Panc1 (cell line): ENCODE data around the gene PDE9A. TPM values are rescaled to one million over a fixed set of nuclear protein-coding genes. Genes with fewer than 3 reads are reported as not detected.

Experiments used
- ATAC-seq: fragments of 200-7000 bp; cut with Tn5 transposase; 2 replicates; pipeline ENCODE4 v1.9.1; 2020; ENCODE audit warnings: mild to moderate bottlenecking, moderate library complexity
- BruUV-seq: library from RNA; stranded (reverse); fragments of 400-500 nt; replicated peaks from 2 replicates; lab custom pipeline; 2021; lab: Mats Ljungman, UMichigan
- CTCF ChIA-PET: fragments of 300-600 bp; sonication (Branson Sonifier 250); formaldehyde crosslinking; loops from one replicate; lab custom pipeline; 2022; ENCODE audit warnings: antibody characterized with exemption; lab: Charles Lee
- POLR2A ChIA-PET: fragments of 300-600 bp; sonication (Branson Sonifier 250); formaldehyde crosslinking; loops from one replicate; lab custom pipeline; 2022; ENCODE audit warnings: antibody characterized with exemption; lab: Charles Lee
- DNase-seq: peaks from one replicate; pipeline ENCODE4 v3.0.0-alpha.2; 2010; ENCODE audit warnings: low read depth, low spot score
- H3K27ac ChIP-seq: 2 replicates; pipeline ENCODE4 v1.5.1; 2011; ENCODE audit warnings: mild to moderate bottlenecking, low read length, inconsistent platforms
- H3K27me3 ChIP-seq: fragments of 200-500 bp; sonication (Bioruptor generic); 2 replicates; pipeline ENCODE4 v1.6.0; 2014; ENCODE audit warnings: low read length, inconsistent platforms; ENCODE audit not compliant: control insufficient read depth, insufficient read depth
- H3K36me3 ChIP-seq: fragments of 200-500 bp; sonication (Bioruptor generic); 2 replicates; pipeline ENCODE4 v1.5.1; 2014; ENCODE audit warnings: inconsistent platforms, mild to moderate bottlenecking, low read length, moderate library complexity; ENCODE audit not compliant: control insufficient read depth, insufficient read depth
- H3K4me1 ChIP-seq: 2 replicates; pipeline ENCODE4 v1.5.1; 2011; ENCODE audit warnings: inconsistent platforms, mild to moderate bottlenecking, low read length, moderate library complexity; ENCODE audit not compliant: control insufficient read depth, insufficient read depth
- H3K4me3 ChIP-seq, 2 experiments: 2 replicates each; pipeline ENCODE4 v1.5.1; 2011 to 2012; ENCODE audit warnings: low read depth in 2 of 2, low read length in 2 of 2, mild to moderate bottlenecking in 2 of 2, inconsistent platforms in 1 of 2, moderate library complexity in 1 of 2
- H3K9me3 ChIP-seq: fragments of 200-500 bp; sonication (Bioruptor generic); 2 replicates; pipeline ENCODE4 v1.5.1; 2014; ENCODE audit warnings: low read depth, mild to moderate bottlenecking, inconsistent platforms, low read length, moderate library complexity; ENCODE audit not compliant: control insufficient read depth, insufficient read depth
- POLR2AphosphoS5 ChIP-seq: IDR thresholded peaks from 2 replicates; pipeline ENCODE4 v1.6.1; 2012; ENCODE audit warnings: mild to moderate bottlenecking, low read depth, low read length, moderate library complexity
- SIN3A ChIP-seq: IDR thresholded peaks from 2 replicates; pipeline ENCODE4 v1.6.1; 2012; ENCODE audit warnings: low read depth, mild to moderate bottlenecking, low read length, moderate library complexity, borderline replicate concordance; ENCODE audit not compliant: insufficient read depth
- TCF7L2 ChIP-seq: IDR thresholded peaks from 2 replicates; pipeline ENCODE4 v1.6.1; 2011; ENCODE audit warnings: mild to moderate bottlenecking, low read depth, low read length, inconsistent platforms
- in situ Hi-C: cut with HindIII; loops from 2 replicates; pipeline ENCODE4 v1.10.0; 2016; ENCODE audit warnings: low sequenced_read_pairs, low pct_unique_long_range_greater_than_20kb
- intact Hi-C: fragments of 100-400 bp; cut with micrococcal nuclease; formaldehyde crosslinking; loops from one replicate; pipeline ENCODE4 v1.10.0; 2022; ENCODE audit not compliant: unreplicated experiment
- total RNA-seq: library from RNA; stranded (reverse); gene quantifications from one replicate; pipeline ENCODE4 v1.2.1, GENCODE V29; 2021; ENCODE audit not compliant: unreplicated experiment
- TF ChIP-seq, protein P1 (sequence below): fragments of 450-650 bp; IDR thresholded peaks from 2 replicates; pipeline ENCODE4 v1.5.1; 2017; ENCODE audit warnings: mild to moderate bottlenecking
- TF ChIP-seq, protein P2 (sequence below), 2 experiments: IDR thresholded peaks; 2 replicates each; pipeline ENCODE4 v1.6.1; 2011 to 2012; ENCODE audit warnings: low read depth in 2 of 2, control low read depth in 1 of 2, low read length in 1 of 2, mild to moderate bottlenecking in 1 of 2, moderate library complexity in 1 of 2; ENCODE audit not compliant: insufficient read depth in 1 of 2

The PDE9A gene
- total RNA-seq, 1 experiment from 2014 or later, result 0.72 TPM

- DNase-seq (no peak), ATAC-seq (no peak)
- Histone ChIP-seq H3K4me1 (no peaks in the 10 kb centered on the region), H3K27ac (no peak overlapping the region), H3K4me3 (no peak overlapping the region), H3K36me3 (no peaks in the 10 kb centered on the region), H3K27me3 (no peaks in the 10 kb centered on the region), H3K9me3 (no peaks in the 10 kb centered on the region)
- ChIA-PET POLR2A (no interaction called here), CTCF (no interaction called here)
- BruUV-seq, result no TSS peak
- intact Hi-C loops (no loop called here), in situ Hi-C loops (no loop called here)
- TF ChIP-seq TCF7L2 (no peak), POLR2AphosphoS5 (no peak), SIN3A (no peak)
- TF ChIP-seq, protein P1, sequence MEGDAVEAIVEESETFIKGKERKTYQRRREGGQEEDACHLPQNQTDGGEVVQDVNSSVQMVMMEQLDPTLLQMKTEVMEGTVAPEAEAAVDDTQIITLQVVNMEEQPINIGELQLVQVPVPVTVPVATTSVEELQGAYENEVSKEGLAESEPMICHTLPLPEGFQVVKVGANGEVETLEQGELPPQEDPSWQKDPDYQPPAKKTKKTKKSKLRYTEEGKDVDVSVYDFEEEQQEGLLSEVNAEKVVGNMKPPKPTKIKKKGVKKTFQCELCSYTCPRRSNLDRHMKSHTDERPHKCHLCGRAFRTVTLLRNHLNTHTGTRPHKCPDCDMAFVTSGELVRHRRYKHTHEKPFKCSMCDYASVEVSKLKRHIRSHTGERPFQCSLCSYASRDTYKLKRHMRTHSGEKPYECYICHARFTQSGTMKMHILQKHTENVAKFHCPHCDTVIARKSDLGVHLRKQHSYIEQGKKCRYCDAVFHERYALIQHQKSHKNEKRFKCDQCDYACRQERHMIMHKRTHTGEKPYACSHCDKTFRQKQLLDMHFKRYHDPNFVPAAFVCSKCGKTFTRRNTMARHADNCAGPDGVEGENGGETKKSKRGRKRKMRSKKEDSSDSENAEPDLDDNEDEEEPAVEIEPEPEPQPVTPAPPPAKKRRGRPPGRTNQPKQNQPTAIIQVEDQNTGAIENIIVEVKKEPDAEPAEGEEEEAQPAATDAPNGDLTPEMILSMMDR, result no peak
- TF ChIP-seq, protein P2, sequence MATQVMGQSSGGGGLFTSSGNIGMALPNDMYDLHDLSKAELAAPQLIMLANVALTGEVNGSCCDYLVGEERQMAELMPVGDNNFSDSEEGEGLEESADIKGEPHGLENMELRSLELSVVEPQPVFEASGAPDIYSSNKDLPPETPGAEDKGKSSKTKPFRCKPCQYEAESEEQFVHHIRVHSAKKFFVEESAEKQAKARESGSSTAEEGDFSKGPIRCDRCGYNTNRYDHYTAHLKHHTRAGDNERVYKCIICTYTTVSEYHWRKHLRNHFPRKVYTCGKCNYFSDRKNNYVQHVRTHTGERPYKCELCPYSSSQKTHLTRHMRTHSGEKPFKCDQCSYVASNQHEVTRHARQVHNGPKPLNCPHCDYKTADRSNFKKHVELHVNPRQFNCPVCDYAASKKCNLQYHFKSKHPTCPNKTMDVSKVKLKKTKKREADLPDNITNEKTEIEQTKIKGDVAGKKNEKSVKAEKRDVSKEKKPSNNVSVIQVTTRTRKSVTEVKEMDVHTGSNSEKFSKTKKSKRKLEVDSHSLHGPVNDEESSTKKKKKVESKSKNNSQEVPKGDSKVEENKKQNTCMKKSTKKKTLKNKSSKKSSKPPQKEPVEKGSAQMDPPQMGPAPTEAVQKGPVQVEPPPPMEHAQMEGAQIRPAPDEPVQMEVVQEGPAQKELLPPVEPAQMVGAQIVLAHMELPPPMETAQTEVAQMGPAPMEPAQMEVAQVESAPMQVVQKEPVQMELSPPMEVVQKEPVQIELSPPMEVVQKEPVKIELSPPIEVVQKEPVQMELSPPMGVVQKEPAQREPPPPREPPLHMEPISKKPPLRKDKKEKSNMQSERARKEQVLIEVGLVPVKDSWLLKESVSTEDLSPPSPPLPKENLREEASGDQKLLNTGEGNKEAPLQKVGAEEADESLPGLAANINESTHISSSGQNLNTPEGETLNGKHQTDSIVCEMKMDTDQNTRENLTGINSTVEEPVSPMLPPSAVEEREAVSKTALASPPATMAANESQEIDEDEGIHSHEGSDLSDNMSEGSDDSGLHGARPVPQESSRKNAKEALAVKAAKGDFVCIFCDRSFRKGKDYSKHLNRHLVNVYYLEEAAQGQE (IDR thresholded peaks at IDR 0.05; ENCODE audit: insufficient read depth in 1 of 2, low read depth in 2 of 2, low read length in 1 of 2), result no peak
Observed at GRCh38 chr21:42685954-42686500, 32.6 kb downstream of the PDE9A start.

- Histone ChIP-seq H3K4me3 (no peak overlapping the region), H3K27me3 (no peaks in the 10 kb centered on the region), H3K4me1 (no peaks in the 10 kb centered on the region), H3K9me3 (no peaks in the 10 kb centered on the region), H3K36me3 (no peaks in the 10 kb centered on the region), H3K27ac (no peak overlapping the region)
- POLR2A ChIA-PET, result no interaction called here
- TF ChIP-seq, protein P2 (IDR thresholded peaks at IDR 0.05; ENCODE audit: insufficient read depth in 1 of 2, low read depth in 2 of 2, low read length in 1 of 2), result no peak
- no peak for TF ChIP-seq SIN3A
- TF ChIP-seq TCF7L2, result no peak
- TF ChIP-seq POLR2AphosphoS5, result no peak
- TF ChIP-seq, protein P1, result no peak
- in situ Hi-C loops (no loop called here), intact Hi-C loops (no loop called here)
- ATAC-seq (no peak), DNase-seq (no peak)
- CTCF ChIA-PET, result no interaction called here
- no TSS peak for BruUV-seq
Observed at GRCh38 chr21:42687796-42688195, 34.4 kb downstream of the PDE9A start.
